Sigmoid colon (tissue), 7 donors: ENCODE measurements around the gene CPM. TPM values are rescaled to one million over a fixed set of nuclear protein-coding genes. Genes with fewer than 3 reads are reported as not detected.
"Not testable (repeated sequence)": the region's sequence is repeated elsewhere in the genome, so short reads cannot be mapped to it uniquely, and the experiment has no call there.

ENCODE experiments used
- DNase-seq: peaks from one replicate; pipeline ENCODE4 v3.0.0-alpha.2; 2019
- H3K27ac ChIP-seq, 4 donors: fragments of 200-600 bp; sonication (generic); one replicate each; pipeline ENCODE4 v1.5.1; 2016 to 2019; ENCODE audit warnings: mild to moderate bottlenecking in 1 of 4
- H3K27me3 ChIP-seq, 3 donors: fragments of 200-600 bp; sonication (generic); one replicate each; pipeline ENCODE4 v1.5.1; 2019; ENCODE audit warnings: mild to moderate bottlenecking in 1 of 3
- H3K36me3 ChIP-seq, 4 donors: fragments of 200-600 bp; sonication (generic); one replicate each; pipeline ENCODE4 v1.5.1; 2016 to 2019
- H3K4me1 ChIP-seq, 4 donors: fragments of 200-600 bp; sonication (generic); one replicate each; pipeline ENCODE4 v1.5.1; 2017 to 2019
- H3K4me3 ChIP-seq, 4 donors: fragments of 200-600 bp; sonication (generic); one replicate each; pipeline ENCODE4 v1.5.1; 2017 to 2019; ENCODE audit warnings: mild to moderate bottlenecking in 2 of 4, moderate library complexity in 1 of 4
- H3K9me3 ChIP-seq, 4 donors: fragments of 200-600 bp in 3 of 4; sonication (generic) in 3 of 4; one replicate each; pipeline versions ENCODE4 v1.5.1 to v1.6.1; 2013 to 2019
- EP300 ChIP-seq, 4 donors: sonication (generic); formaldehyde crosslinking; IDR thresholded peaks; one replicate each; pipeline ENCODE4 v1.6.1; 2017; ENCODE audit warnings: antibody characterized with exemption in 4 of 4
- POLR2A ChIP-seq, 2 donors: fragments of 450-650 bp; IDR thresholded peaks; one replicate each; pipeline ENCODE4 v1.6.1; 2016; ENCODE audit warnings: antibody characterized with exemption in 2 of 2, mild to moderate bottlenecking in 2 of 2, moderate library complexity in 2 of 2
- POLR2AphosphoS5 ChIP-seq, 4 donors: sonication (generic); formaldehyde crosslinking; IDR thresholded peaks; one replicate each; pipeline ENCODE4 v1.6.1; 2017; ENCODE audit warnings: antibody characterized with exemption in 4 of 4
- WGBS, 2 donors: extraction: QIAGEN DNeasy Blood & Tissue Kit; methylation state at CpG; one replicate each; pipeline ENCODE4 v1.1.7; 2013; 5-methylcytosine and 5-hydroxymethylcytosine counted together
- intact Hi-C: fragments of 100-400 bp; cut with DNase I; formaldehyde crosslinking; loops from one replicate; pipeline ENCODE4 v1.15.1; 2023
- polyA plus RNA-seq, 3 donors: library from polyadenylated mRNA; stranded (reverse); fragments of 200-250 nt; gene quantifications; one replicate each; pipeline ENCODE4 v1.2.3, GENCODE V29; 2013
- total RNA-seq, 4 donors: library from RNA; depleted of rRNA; stranded (reverse); fragments of >200 nt; gene quantifications; one replicate each; pipeline ENCODE4 v1.1.0, GENCODE V29; 2016
- TF ChIP-seq, protein P1 (sequence below), 4 experiments: fragments of 450-650 bp in 3 of 4; fragments of 200-600 bp in 1 of 4; IDR thresholded peaks; one replicate each; pipeline ENCODE4 v1.5.1; 2016 to 2019; ENCODE audit warnings: antibody characterized with exemption in 4 of 4, mild to moderate bottlenecking in 3 of 4, moderate library complexity in 2 of 4
- donor health status: healthy with polysubstance abuse.
- donor health status: Bipolar disorder and iron deficiency.
- donor health status: healthy.

CPM gene
- total and polyA plus RNA-seq, 7 donors: 15.3 to 81.0 (median 36.5) TPM

DNA sequence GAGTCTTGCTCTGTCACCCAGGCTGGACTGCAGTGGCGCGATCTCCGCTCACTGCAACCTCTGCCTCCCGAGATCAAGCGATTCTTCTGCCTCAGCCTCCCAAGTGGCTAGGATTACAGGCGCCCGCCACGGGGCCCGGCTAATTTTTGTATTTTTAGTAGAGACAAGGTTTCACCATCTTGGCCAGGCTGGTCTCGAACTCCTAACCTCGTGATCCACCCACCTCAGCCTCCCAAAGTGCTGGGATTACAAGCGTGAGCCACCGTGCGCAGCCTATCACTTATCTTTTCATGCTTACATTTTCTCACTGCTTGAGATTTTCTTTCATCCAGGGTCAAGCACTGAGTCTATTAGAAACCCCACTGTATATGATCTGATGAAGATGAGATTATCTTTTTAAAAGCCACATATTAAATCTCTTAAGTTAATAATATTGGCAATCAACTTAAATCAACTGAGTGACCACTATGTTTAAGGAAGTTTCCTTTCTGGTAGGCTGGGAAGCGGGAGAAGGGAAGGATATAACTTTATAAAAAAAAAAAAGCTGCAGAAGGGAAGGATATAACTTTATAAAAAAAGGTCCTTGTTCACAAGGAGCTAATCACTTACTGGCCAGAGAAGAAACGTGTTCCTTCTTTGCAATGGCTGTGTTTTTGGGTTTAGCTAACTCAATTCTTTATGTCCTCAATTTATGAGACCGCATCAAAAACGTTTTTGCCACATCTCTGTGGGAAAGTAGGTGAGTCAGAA lies 126.3 kb downstream of the CPM start:
- intact Hi-C loops: loop anchor here (5.0 to 10.0 kb wide), 2 partner anchors 194 to 1542 kb away; partner anchors contain the start of genes CAND1 and RAP1B
- no peak for DNase-seq
- 82 to 85% methylated on average over 18 of the region's 18 CpGs for WGBS, 2 donors
- H3K27ac ChIP-seq: peak overlapping the region; percentile 92 to 100 (median 98)
- H3K4me1 ChIP-seq: peaks cover 0 to 23% (median 18%) of the 10 kb centered on the region in 4 donors
- H3K27me3 ChIP-seq: no peaks in the 10 kb centered on the region
- TF ChIP-seq EP300 (IDR thresholded peaks at IDR 0.05) (no peak), POLR2A (IDR thresholded peaks at IDR 0.05) (no peak), POLR2AphosphoS5 (IDR thresholded peaks at IDR 0.05) (no peak)
- TF ChIP-seq, protein P1, sequence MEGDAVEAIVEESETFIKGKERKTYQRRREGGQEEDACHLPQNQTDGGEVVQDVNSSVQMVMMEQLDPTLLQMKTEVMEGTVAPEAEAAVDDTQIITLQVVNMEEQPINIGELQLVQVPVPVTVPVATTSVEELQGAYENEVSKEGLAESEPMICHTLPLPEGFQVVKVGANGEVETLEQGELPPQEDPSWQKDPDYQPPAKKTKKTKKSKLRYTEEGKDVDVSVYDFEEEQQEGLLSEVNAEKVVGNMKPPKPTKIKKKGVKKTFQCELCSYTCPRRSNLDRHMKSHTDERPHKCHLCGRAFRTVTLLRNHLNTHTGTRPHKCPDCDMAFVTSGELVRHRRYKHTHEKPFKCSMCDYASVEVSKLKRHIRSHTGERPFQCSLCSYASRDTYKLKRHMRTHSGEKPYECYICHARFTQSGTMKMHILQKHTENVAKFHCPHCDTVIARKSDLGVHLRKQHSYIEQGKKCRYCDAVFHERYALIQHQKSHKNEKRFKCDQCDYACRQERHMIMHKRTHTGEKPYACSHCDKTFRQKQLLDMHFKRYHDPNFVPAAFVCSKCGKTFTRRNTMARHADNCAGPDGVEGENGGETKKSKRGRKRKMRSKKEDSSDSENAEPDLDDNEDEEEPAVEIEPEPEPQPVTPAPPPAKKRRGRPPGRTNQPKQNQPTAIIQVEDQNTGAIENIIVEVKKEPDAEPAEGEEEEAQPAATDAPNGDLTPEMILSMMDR (IDR thresholded peaks at IDR 0.05): no peak
- H3K4me3 ChIP-seq: peak overlapping the region in 2 of 4 donors; percentile 61 to 98
- H3K36me3 ChIP-seq: peaks cover 0 to 21% (median 3%) of the 10 kb centered on the region in 4 donors
- no peaks in the 10 kb centered on the region for H3K9me3 ChIP-seq

DNA sequence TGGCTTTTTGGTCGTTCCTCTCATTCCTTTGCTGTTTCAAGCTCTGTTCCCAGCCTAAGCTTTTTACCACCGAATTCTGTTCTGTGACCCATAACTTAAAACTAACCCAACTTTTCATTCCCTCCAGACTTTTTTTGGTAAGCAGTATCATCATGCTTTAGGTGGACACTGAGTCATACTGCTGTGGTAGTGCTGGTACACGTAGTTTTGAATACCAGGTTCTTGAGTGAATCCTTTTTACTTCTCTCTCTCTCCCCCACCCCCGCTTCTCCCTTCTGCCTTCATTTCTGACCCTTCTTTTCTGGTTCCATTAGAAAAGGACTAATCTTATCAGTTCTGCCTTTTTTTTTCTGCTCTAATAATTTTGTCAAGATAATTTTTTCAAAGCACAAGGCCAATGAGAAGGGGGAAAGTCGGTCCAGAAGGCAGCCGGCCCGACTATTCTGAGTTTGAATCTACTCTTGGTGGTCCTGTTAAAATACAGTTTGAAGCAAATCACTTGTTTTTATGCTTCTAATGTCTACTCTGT lies 127.3 kb downstream of the CPM start:
- Histone ChIP-seq H3K4me1 (peaks cover 0 to 13% (median 11%) of the 10 kb centered on the region in 4 donors), H3K27me3 (no peaks in the 10 kb centered on the region), H3K36me3 (peaks cover 0 to 11% (median 3%) of the 10 kb centered on the region in 4 donors), H3K4me3 (no peak overlapping the region), H3K9me3 (no peaks in the 10 kb centered on the region), H3K27ac (no peak overlapping the region)
- WGBS, 2 donors: 95 to 96% methylated on average over 7 of the region's 7 CpGs
- TF ChIP-seq POLR2A (IDR thresholded peaks at IDR 0.05) (no peak), POLR2AphosphoS5 (IDR thresholded peaks at IDR 0.05) (no peak), EP300 (IDR thresholded peaks at IDR 0.05) (no peak)
- TF ChIP-seq, protein P1 (IDR thresholded peaks at IDR 0.05): no peak
- DNase-seq: no peak
- intact Hi-C loops: loop anchor here (5.0 to 10.0 kb wide), 2 partner anchors 193 to 1541 kb away; partner anchors contain the start of genes CAND1 and RAP1B

DNA sequence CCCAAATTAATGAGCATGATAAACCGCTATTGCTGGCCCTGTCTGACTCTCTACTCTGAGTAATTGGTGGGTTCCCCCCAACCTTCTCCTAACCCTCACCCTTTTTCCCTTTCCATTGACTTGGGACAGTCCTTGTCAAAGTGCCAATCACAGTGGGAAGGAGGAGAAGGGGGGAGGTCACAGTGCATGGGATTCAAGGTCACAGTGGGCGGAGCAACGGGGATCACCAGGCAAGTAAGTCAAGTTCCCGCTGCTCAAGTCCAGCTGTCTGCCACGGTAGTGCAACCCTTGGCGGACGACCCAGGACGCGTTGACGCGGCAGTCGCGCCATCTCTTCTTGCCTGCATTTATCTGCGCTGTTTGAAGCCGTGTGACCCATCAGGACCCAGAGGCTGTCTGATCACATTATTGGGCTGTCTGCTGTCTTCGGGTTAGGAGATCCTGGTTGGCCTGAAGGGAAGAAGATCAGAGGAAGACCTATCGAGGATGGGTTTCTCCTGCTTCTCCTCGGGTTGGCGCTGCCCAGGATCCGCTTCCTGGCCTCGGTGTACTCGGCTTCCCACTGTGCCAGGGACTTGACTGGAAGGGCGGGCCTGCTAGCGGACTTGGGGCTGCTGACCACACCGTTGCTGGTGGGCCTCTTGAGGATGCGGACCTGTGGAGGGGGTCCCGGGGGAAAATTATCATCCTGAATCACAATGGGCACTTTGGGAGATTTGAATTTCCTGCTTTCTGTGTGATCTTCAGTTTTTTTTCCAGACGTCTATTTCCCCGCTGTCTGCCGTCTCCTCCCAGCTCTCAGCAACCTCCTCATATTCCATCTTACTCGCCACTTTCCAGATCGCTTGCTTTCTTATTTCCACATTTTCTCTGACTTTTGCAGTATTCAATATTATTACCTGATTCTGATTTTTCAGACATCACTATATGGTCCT lies 128.0 kb downstream of the CPM start:
- no peaks in the 10 kb centered on the region for H3K27me3 ChIP-seq
- H3K4me3 ChIP-seq: no peak overlapping the region
- no peaks in the 10 kb centered on the region for H3K9me3 ChIP-seq
- H3K4me1 ChIP-seq: peaks cover 0 to 12% (median 7%) of the 10 kb centered on the region in 4 donors
- DNase-seq: no peak
- TF ChIP-seq POLR2AphosphoS5 (IDR thresholded peaks at IDR 0.05): no peak
- no peak for TF ChIP-seq EP300 (IDR thresholded peaks at IDR 0.05)
- no peak for TF ChIP-seq POLR2A (IDR thresholded peaks at IDR 0.05)
- TF ChIP-seq, protein P1 (IDR thresholded peaks at IDR 0.05): no peak
- peaks cover 0 to 5% (median 2%) of the 10 kb centered on the region in 4 donors for H3K36me3 ChIP-seq
- whole genome bisulfite sequencing, 2 donors: 93 to 94% methylated on average over 32 of the region's 32 CpGs
- intact Hi-C loops: loop anchor here (5.0 to 10.0 kb wide), 2 partner anchors 193 to 1540 kb away; partner anchors contain the start of genes CAND1 and RAP1B
- H3K27ac ChIP-seq: no peak overlapping the region

DNA sequence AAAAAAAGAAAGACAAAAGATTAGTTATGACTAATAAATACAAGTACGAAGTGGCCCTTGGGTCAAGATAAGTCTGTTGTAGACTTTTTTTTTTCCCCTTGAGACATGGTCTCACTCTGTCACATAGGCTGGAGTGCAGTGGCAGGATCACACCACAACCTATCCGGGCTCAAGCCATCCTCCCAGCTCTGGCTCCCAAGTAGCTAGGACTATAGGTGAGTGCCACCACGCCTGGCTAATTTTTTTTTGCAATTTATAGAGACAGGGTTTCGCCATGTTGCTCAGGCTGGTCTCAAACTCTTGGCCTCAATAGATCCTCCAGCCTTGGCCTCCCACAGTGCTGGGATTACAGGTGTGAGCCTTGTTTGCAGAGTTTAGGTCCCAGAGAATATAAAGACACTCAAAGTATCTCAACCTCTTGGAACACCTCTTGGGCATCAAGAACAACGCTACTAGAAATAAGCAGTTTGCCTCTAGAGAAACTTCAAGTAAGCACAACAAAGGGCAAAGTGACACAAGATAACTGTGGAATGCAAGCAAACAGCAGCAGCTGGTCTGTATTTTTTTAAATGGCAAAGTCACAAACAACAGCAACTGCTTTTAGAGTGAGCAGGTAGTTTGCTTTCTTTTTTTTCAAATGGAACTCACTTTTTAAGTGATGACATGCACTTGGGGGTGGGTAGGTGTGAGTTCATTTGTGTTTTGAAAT lies 128.9 kb downstream of the CPM start:
- Histone ChIP-seq H3K9me3 (no peaks in the 10 kb centered on the region), H3K27ac (no peak overlapping the region), H3K27me3 (no peaks in the 10 kb centered on the region), H3K4me1 (peaks cover 0 to 6% (median 5%) of the 10 kb centered on the region in 4 donors), H3K4me3 (no peak overlapping the region), H3K36me3 (no peaks in the 10 kb centered on the region)
- intact Hi-C loops: loop anchor here (10.0 kb wide), 1 partner anchor 1539 kb away; the partner anchor contains the start of gene CAND1
- DNase-seq: no peak
- TF ChIP-seq POLR2AphosphoS5 (IDR thresholded peaks at IDR 0.05): no peak
- no peak for TF ChIP-seq EP300 (IDR thresholded peaks at IDR 0.05)
- no peak for TF ChIP-seq POLR2A (IDR thresholded peaks at IDR 0.05)
- TF ChIP-seq, protein P1 (IDR thresholded peaks at IDR 0.05): no peak
- WGBS, 2 donors: 83 to 89% methylated on average over 5 of the region's 5 CpGs

DNA sequence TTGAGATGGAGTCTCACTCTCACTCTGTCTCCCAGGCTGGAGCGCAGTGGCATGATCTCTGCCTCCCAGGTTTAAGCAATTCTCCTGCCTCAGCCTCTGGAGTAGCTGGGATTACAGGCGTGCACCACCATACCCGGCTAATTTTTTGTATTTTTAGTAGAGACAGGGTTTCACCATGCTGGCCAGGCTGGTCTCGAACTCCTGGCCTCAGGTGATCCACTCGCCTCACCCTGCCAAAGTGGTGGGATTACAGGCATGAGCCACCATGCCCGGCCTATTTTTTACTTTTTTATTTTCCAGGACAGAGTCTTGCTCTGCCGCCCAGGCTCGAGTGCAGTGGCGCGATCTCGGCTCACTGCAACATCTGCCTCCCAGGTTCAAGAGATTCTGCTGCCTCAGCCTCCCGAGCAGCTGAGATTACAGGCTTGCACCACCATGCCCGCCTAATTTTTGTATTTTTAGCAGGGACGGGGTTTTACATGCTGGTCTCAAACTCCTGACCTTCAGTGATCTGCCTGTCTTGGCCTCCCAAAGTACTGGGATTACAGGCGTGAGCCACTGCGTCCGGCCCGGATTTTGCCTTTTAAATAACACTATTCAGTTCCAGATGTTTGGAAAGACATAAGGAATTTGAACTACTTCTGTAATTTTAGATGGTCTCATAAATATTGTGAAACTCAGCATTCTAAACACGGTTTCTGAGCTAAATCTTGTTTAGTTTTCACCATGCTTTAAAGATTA lies 129.9 kb downstream of the CPM start:
- not testable (repeated sequence) for H3K4me1 ChIP-seq, H3K27ac ChIP-seq, H3K4me3 ChIP-seq, H3K36me3 ChIP-seq, H3K9me3 ChIP-seq, H3K27me3 ChIP-seq, DNase-seq
- intact Hi-C loops: loop anchor here (10.0 kb wide), 1 partner anchor 1538 kb away; the partner anchor contains the start of gene CAND1
- WGBS, 2 donors: 90 to 91% methylated on average over 19 of the region's 19 CpGs

DNA sequence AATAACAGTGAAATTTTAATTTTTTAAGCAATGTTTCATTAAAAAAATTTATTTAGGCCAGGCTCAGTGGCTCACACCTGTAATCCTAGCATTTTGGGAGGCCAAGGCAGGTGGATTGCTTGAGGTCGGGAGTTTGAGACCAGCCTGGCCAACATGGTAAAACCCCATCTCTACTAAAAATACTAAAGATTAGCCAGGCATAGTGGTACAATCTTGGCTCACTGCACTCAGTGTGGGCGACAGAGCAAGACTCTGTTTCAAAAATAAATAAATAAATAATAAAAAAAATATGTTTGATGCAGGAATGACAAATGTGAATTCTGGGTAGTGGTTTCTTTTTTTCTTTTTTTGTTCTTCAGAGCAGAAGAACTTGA lies 130.6 kb downstream of the CPM start:
- H3K4me1 ChIP-seq, H3K4me3 ChIP-seq, DNase-seq, H3K36me3 ChIP-seq, H3K27ac ChIP-seq, H3K9me3 ChIP-seq, H3K27me3 ChIP-seq: not testable (repeated sequence)
- intact Hi-C loops: loop anchor here (10.0 kb wide), 1 partner anchor 1538 kb away; the partner anchor contains the start of gene CAND1
- 73 to 83% methylated on average over 2 of the region's 2 CpGs for WGBS, 2 donors
